H1 (cell line): Measurements from ENCODE around the gene BMP2. TPM values are rescaled to one million over a fixed set of nuclear protein-coding genes. Genes with fewer than 3 reads are reported as not detected.

ENCODE experiments used
- CTCF ChIA-PET: fragments of 300-600 bp; sonication (Branson Sonifier 250); formaldehyde crosslinking; loops from one replicate; lab custom pipeline; 2021; ENCODE audit not compliant: partially characterized antibody; lab: Charles Lee
- POLR2A ChIA-PET: fragments of 300-600 bp; sonication (Branson Sonifier 250); formaldehyde crosslinking; loops from one replicate; lab custom pipeline; 2021; ENCODE audit warnings: inconsistent platforms; ENCODE audit not compliant: partially characterized antibody; lab: Charles Lee
- DNase-seq, 2 experiments: peaks; one replicate each; pipeline versions ENCODE4 v3.0.0 to v3.0.0-alpha.2; 2010 to 2022; ENCODE audit warnings: low spot score in 2 of 2, low read depth in 1 of 2, mixed read lengths in 1 of 2
- FAIRE-seq: peaks from 2 replicates; lab custom pipeline; 2011; peaks lifted over from hg19 to GRCh38; lab: Jason Lieb, UNC
- H2AFZ ChIP-seq: 2 replicates; pipeline ENCODE4 v1.8.1; 2012; ENCODE audit warnings: low read length, inconsistent platforms
- H2AK5ac ChIP-seq: 2 replicates; pipeline ENCODE4 v1.6.1; 2013; ENCODE audit warnings: low read depth, low read length
- H2BK120ac ChIP-seq: replicated peaks from 2 replicates; pipeline ENCODE3; 2013; ENCODE audit warnings: low read depth, low read length, inconsistent platforms
- H2BK12ac ChIP-seq: 2 replicates; pipeline ENCODE4 v1.6.1; 2013; ENCODE audit warnings: low read depth, low read length
- H2BK15ac ChIP-seq: 2 replicates; pipeline ENCODE4 v1.6.1; 2013; ENCODE audit warnings: low read length
- H2BK20ac ChIP-seq: 2 replicates; pipeline ENCODE4 v1.6.1; 2013; ENCODE audit warnings: low read length
- H2BK5ac ChIP-seq: 2 replicates; pipeline ENCODE4 v1.6.1; 2013; ENCODE audit warnings: low read depth, low read length
- H3K14ac ChIP-seq: 2 replicates; pipeline ENCODE4 v1.6.1; 2013; ENCODE audit warnings: inconsistent platforms; ENCODE audit not compliant: insufficient read length
- H3K18ac ChIP-seq: 2 replicates; pipeline ENCODE4 v1.6.1; 2013; ENCODE audit warnings: low read length; ENCODE audit errors: extremely low read depth
- H3K23ac ChIP-seq: 2 replicates; pipeline ENCODE4 v1.6.1; 2013; ENCODE audit warnings: inconsistent platforms; ENCODE audit not compliant: insufficient read length
- H3K23me2 ChIP-seq: 2 replicates; pipeline ENCODE4 v1.6.1; 2013; ENCODE audit warnings: low read depth, low read length
- H3K27ac ChIP-seq: 2 replicates; pipeline ENCODE4 v1.6.1; 2011; ENCODE audit warnings: low read depth, low read length, inconsistent platforms
- H3K27me3 ChIP-seq, 4 experiments: replicated peaks in 1 of 4; 1 replicate in 1 of 4; 2 replicates in 3 of 4; pipeline versions ENCODE4 v1.6.1 to v1.8.1; 2011 to 2013; ENCODE audit warnings: low read length in 3 of 4, mild to moderate bottlenecking in 3 of 4, inconsistent platforms in 2 of 4, mixed read lengths in 2 of 4, moderate library complexity in 1 of 4; ENCODE audit not compliant: control insufficient read depth in 3 of 4, insufficient read depth in 3 of 4; ENCODE audit errors: extremely low read depth in 1 of 4
- H3K36me3 ChIP-seq, 4 experiments: 2 replicates each; pipeline versions ENCODE4 v1.6.1 to v1.8.1; 2011 to 2013; ENCODE audit warnings: mild to moderate bottlenecking in 4 of 4, low read length in 3 of 4, moderate library complexity in 2 of 4, control low read depth in 1 of 4, inconsistent platforms in 1 of 4; ENCODE audit not compliant: insufficient read depth in 4 of 4, control insufficient read depth in 2 of 4
- H3K4ac ChIP-seq: replicated peaks from 2 replicates; pipeline ENCODE3; 2013; ENCODE audit warnings: low read length, low read depth, mixed read lengths, inconsistent platforms; ENCODE audit not compliant: insufficient read length
- H3K4me1 ChIP-seq, 4 experiments: replicated peaks in 1 of 4; 1 replicate in 1 of 4; 2 replicates in 3 of 4; pipeline versions ENCODE4 v1.6.1 to v1.8.1; 2011 to 2013; ENCODE audit warnings: low read length in 3 of 4, inconsistent platforms in 2 of 4, mixed read lengths in 1 of 4; ENCODE audit not compliant: insufficient read depth in 4 of 4, control insufficient read depth in 3 of 4
- H3K4me2 ChIP-seq, 2 experiments: 2 replicates each; pipeline versions ENCODE4 v1.6.1 to v1.8.1; 2011 to 2013; ENCODE audit warnings: low read depth in 2 of 2, low read length in 2 of 2, control low read depth in 1 of 2, inconsistent platforms in 1 of 2, mild to moderate bottlenecking in 1 of 2; ENCODE audit not compliant: insufficient read depth in 1 of 2
- H3K4me3 ChIP-seq, 4 experiments: fragments of 200-600, 300-600 bp in 1 of 4; sonication (generic), shearing (Covaris generic), sonication (Bioruptor Twin) in 1 of 4; 2 replicates each; pipeline versions ENCODE4 v1.5.1 to v1.8.1; 2011 to 2016; ENCODE audit warnings: low read length in 4 of 4, low read depth in 3 of 4, control low read depth in 2 of 4, inconsistent platforms in 2 of 4, mild to moderate bottlenecking in 2 of 4, mixed read lengths in 1 of 4, moderate library complexity in 1 of 4; ENCODE audit not compliant: insufficient read depth in 2 of 4; ENCODE audit errors: extremely low read depth in 1 of 4
- H3K56ac ChIP-seq: replicated peaks from 2 replicates; pipeline ENCODE3; 2013; ENCODE audit warnings: low read depth, mild to moderate bottlenecking, mixed read lengths, low read length, inconsistent platforms; ENCODE audit not compliant: insufficient read length
- H3K79me1 ChIP-seq: 2 replicates; pipeline ENCODE4 v1.6.1; 2013; ENCODE audit warnings: low read depth, low read length, control low read depth
- H3K79me2 ChIP-seq, 2 experiments: 2 replicates each; pipeline versions ENCODE4 v1.6.1 to v1.8.1; 2012 to 2013; ENCODE audit warnings: low read length in 2 of 2, mild to moderate bottlenecking in 2 of 2, inconsistent platforms in 1 of 2; ENCODE audit not compliant: insufficient read depth in 2 of 2, control insufficient read depth in 1 of 2
- H3K9ac ChIP-seq, 4 experiments: replicated peaks in 1 of 4; 1 replicate in 1 of 4; 2 replicates in 3 of 4; pipeline versions ENCODE4 v1.6.1 to v1.8.1; 2011 to 2013; ENCODE audit warnings: low read depth in 3 of 4, low read length in 3 of 4, control low read depth in 2 of 4, mild to moderate bottlenecking in 2 of 4, moderate library complexity in 2 of 4, inconsistent platforms in 1 of 4; ENCODE audit errors: extremely low read depth in 1 of 4
- H3K9me3 ChIP-seq, 2 experiments: 2 replicates each; pipeline versions ENCODE4 v1.6.1 to v1.8.1; 2012 to 2013; ENCODE audit warnings: mild to moderate bottlenecking in 2 of 2, moderate library complexity in 2 of 2, control low read depth in 1 of 2, inconsistent platforms in 1 of 2, low read depth in 1 of 2, low read length in 1 of 2, mixed read lengths in 1 of 2; ENCODE audit not compliant: insufficient read depth in 2 of 2
- H4K20me1 ChIP-seq, 2 experiments: replicated peaks in 1 of 2; 2 replicates each; pipeline versions ENCODE3 to v1.8.1; 2011 to 2013; ENCODE audit warnings: inconsistent platforms in 2 of 2, low read length in 2 of 2, mild to moderate bottlenecking in 1 of 2; ENCODE audit not compliant: insufficient read depth in 2 of 2, control insufficient read depth in 1 of 2
- H4K5ac ChIP-seq: 2 replicates; pipeline ENCODE4 v1.6.1; 2013; ENCODE audit warnings: low read length, low read depth, mixed read lengths, inconsistent platforms; ENCODE audit not compliant: insufficient read length
- H4K8ac ChIP-seq: 2 replicates; pipeline ENCODE4 v1.8.0; 2013; ENCODE audit warnings: mild to moderate bottlenecking, moderate library complexity, low read length, inconsistent platforms; ENCODE audit not compliant: insufficient read depth; ENCODE audit errors: extremely low read depth
- H4K91ac ChIP-seq: replicated peaks from 2 replicates; pipeline ENCODE3; 2013; ENCODE audit warnings: low read length, mixed read lengths, inconsistent platforms; ENCODE audit not compliant: insufficient read length
- CBX8 ChIP-seq: fragments of 300-800, 300-1000 bp; sonication (generic); IDR thresholded peaks from 2 replicates; pipeline ENCODE4 v1.7.1; 2016; ENCODE audit warnings: low read depth, low read length, borderline replicate concordance
- CHD2 ChIP-seq: IDR thresholded peaks from 2 replicates; pipeline ENCODE4 v1.6.1; 2012; ENCODE audit warnings: low read length, improper control_type of control experiment
- JUN ChIP-seq: IDR thresholded peaks from 2 replicates; pipeline ENCODE4 v1.6.1; 2011; ENCODE audit warnings: low read depth, mild to moderate bottlenecking, improper control_type of control experiment, low read length
- WGBS, 2 experiments: shearing (Covaris generic) in 1 of 2; methylation state at CpG; one replicate each; pipeline versions ENCODE4 v1.1.6 to v1.1.7; 2013 to 2015; ENCODE audit warnings: low lambda C conversion rate in 2 of 2, mixed read lengths in 2 of 2, inconsistent platforms in 1 of 2, low coverage in 1 of 2, missing lambda C conversion rate in 1 of 2; ENCODE audit not compliant: insufficient replicate concordance in 2 of 2, insufficient coverage in 1 of 2, insufficient read length in 1 of 2; ENCODE audit errors: extremely low coverage in 1 of 2, missing lambda C conversion rate in 1 of 2; 5-methylcytosine and 5-hydroxymethylcytosine counted together
- polyA plus RNA-seq, 7 experiments: library from polyadenylated mRNA; depleted of rRNA in 3 of 7; stranded (reverse) in 5 of 7; unstranded in 2 of 7; fragments of >200 nt in 5 of 7; fragments of 200-250 nt in 2 of 7; gene quantifications; 1 replicate in 5 of 7; 2 replicates in 1 of 7; 4 replicates in 1 of 7; pipeline versions ENCODE4 v1.2.1 to v1.2.3, GENCODE V29; 2011 to 2013; ENCODE audit warnings: missing spikeins in 2 of 7, mixed read lengths in 2 of 7
- total RNA-seq: library from RNA; stranded (reverse); fragmentation: NEBNext Ultra II Directional; extraction: Animal tissue kit (Norgen Biotek cat#: 25700); gene quantifications from 2 replicates; pipeline ENCODE4 v1.2.1, GENCODE V29; 2021

BMP2 gene
- total and polyA plus RNA-seq, 2 of the 8 experiments (the other 6 are each of a cell fraction or from before 2014, with no cell fraction given) = 1.8 to 3.6 TPM

DNA sequence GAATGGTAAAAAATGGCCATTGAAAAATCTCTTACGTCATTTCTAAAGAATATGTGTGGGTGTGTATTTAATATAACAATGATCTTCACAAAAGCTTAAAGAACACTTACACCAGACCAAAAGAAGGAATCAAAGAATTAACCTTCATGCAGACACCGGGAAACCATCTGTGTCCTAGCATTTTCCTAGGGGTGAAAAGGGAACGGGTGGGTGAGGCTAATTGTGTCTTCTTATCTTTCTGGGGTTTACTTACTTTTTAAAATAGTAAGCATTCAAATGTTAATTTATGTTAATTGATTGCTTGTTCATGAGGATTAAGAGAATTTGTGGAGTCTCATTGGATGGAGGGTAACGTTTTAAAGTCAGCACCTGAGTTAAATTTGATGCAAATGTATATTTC, 47.5 kb downstream of the BMP2 start:
- no peak overlapping the region for H3K23ac ChIP-seq
- no peak overlapping the region for H2BK15ac ChIP-seq
- H4K8ac ChIP-seq = no peak overlapping the region
- no peak overlapping the region for H2AK5ac ChIP-seq
- H3K56ac ChIP-seq = no peak overlapping the region
- H3K36me3 ChIP-seq = no peaks in the 10 kb centered on the region
- H2BK120ac ChIP-seq = no peak overlapping the region
- no peak overlapping the region for H3K9ac ChIP-seq
- H3K79me1 ChIP-seq = no peaks in the 10 kb centered on the region
- no peak overlapping the region for H3K27ac ChIP-seq
- FAIRE-seq = no peak
- H3K4me1 ChIP-seq = peaks cover 5 to 13% (median 10%) of the 10 kb centered on the region in 4 experiments; a peak in 4 of 7 replicates
- ChIA-PET CTCF (interaction anchor here (1.3 kb wide), 1 partner anchor 49 kb away, joined by 4 read pairs; no protein-coding TSS in a partner anchor), POLR2A (no interaction called here)
- H3K27me3 ChIP-seq = no peaks in the 10 kb centered on the region
- H3K14ac ChIP-seq = no peak overlapping the region
- H3K18ac ChIP-seq = no peak overlapping the region
- no peak overlapping the region for H2AFZ ChIP-seq
- H2BK5ac ChIP-seq = no peak overlapping the region
- peak overlapping the region; percentile 14 to 31; a peak in 1 of 4 replicates for H3K4me2 ChIP-seq
- no peaks in the 10 kb centered on the region; the same call in 1 of the 2 replicates for H3K23me2 ChIP-seq
- no peaks in the 10 kb centered on the region for H3K9me3 ChIP-seq
- H3K4me3 ChIP-seq = peak overlapping the region in 1 of 4 experiments; percentile 28; a peak in 1 of 8 replicates
- H4K91ac ChIP-seq = no peak overlapping the region
- H4K20me1 ChIP-seq = no peaks in the 10 kb centered on the region
- no peak overlapping the region for H4K5ac ChIP-seq
- H2BK20ac ChIP-seq = no peak overlapping the region
- WGBS, 2 experiments = 22% methylated on average over 4 of the region's 4 CpGs; no CpG with 5 or more reads in 1 of the 2 experiments
- H3K4ac ChIP-seq = no peak overlapping the region
- no peak for DNase-seq
- H2BK12ac ChIP-seq = no peak overlapping the region
- no peaks in the 10 kb centered on the region for H3K79me2 ChIP-seq
- TF ChIP-seq JUN (no peak), CHD2 (no peak), CBX8 (no peak)
